ENCODE data around the gene CIZ1. TPM values are rescaled to one million over a fixed set of nuclear protein-coding genes. Genes with fewer than 3 reads are reported as not detected.
A peak's percentile ranks its signal among the peaks of the same experiment; 100 is the strongest.

CIZ1 gene
- total RNA-seq, 1 donor from 2014 or later: 33.4 TPM

DNA sequence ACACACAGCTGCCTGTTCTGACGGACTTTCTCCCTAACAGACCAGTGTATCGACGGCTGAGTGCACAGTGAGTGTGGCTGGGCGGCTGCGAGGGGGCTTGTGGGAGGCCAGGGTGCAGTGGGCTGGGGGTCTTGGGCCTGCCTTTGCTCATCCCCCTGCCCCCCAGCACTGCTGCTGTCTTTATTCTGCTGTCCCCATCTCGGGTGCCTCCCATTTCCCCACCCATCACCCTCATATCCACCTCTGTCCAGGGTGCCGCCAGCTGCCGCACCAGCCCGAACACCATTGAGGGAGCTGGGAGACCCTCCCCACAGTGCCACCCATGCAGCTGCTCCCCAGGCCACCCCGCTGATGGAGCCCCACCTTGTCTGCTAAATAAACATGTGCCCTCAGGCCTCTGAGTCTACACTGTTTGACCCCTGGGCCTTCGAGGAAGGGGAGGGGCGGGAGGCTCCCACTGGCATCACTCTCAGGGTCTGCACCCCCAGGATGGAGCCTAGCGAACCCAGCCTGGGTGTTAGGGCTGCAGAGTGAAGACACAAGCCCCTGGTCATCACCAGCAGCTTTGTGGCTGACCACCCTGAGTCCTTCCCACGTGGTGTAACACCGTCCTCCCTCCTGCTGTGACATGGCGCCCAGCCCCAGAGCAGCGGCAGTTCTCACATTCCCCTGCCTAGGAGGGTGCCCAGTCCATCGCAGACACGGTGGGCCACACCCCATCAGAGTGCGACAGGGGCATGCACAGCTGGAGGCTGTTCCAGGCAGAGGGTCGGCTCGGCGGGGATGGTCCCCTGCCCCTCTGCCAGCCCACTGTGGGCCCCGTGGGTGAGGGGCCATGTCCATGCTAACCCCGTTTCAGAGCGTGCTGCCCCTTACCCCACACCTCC is 38.1 kb downstream of the CIZ1 start:
- H3K4me3 Mint-ChIP-seq: no peak overlapping the region
- H3K4me1 Mint-ChIP-seq: peaks cover 12% of the 10 kb centered on the region

DNA sequence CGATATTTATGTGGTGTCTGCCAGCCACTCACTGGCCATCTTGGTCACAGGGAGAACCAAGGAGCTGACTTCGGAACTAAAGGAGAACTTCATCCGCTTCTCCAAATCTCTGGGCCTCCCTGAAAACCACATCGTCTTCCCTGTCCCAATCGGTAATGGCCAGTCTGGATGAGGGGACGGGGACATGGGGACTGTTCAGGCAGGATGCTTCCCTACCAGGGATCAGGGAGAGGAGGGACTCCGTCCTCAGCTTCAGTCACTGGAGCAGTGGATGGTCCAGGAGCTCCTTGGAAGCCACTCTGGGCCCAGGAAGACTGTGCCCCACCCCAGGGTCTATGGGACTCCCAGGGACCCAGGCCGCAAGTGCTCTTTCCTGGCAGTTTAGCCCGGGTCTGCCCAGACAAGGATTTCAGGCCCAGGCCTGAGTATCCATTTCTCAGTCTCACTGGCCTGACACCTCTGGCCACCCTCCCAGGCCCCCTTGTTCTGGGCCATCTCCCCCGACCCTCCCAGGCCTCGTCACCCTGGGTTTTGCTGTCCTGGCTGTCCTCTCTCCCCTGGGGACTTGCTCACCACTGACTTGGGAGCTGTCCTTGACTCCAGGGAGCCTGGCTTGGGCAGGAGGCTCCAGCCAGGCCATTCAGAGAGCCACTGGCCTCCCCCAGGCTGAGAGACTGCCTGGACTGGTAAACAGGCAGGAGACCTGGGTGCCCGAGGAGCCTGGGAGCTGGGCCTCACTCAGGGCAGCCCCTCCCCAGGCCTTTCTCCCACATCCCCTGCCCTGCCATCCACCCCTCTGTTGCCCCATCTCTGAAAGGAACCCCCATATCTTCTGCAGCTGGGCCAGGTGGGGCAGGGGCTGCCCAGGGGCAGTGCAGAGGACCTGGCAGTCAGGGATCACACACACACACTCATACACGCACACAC is 39.0 kb downstream of the CIZ1 start:
- Histone ChIP-seq H3K9ac (no peak overlapping the region), H3K79me2 (ENCODE audit: low read depth) (no peaks in the 10 kb centered on the region), H3K9me3 (ENCODE audit: low read depth) (no peaks in the 10 kb centered on the region), H3F3A (ENCODE audit: low read depth) (peaks cover 6% of the 10 kb centered on the region), H3K27me3 (no peaks in the 10 kb centered on the region), H2AFZ (replicated peaks) (no peak overlapping the region), H3K36me3 (no peaks in the 10 kb centered on the region), H3K4me2 (no peak overlapping the region), H4K20me1 (ENCODE audit: low read depth) (no peaks in the 10 kb centered on the region), H3K27ac (no peak overlapping the region), H3K4me3 (no peak overlapping the region), H3K4me1 (no peaks in the 10 kb centered on the region)
- H3K36me3 Mint-ChIP-seq: no peaks in the 10 kb centered on the region
- no peak overlapping the region for H3K4me3 Mint-ChIP-seq
- no peaks in the 10 kb centered on the region for H3K9me3 Mint-ChIP-seq
- peaks cover 9% of the 10 kb centered on the region for H3K27me3 Mint-ChIP-seq (ENCODE audit: insufficient read depth, low read depth)
- H3K27ac Mint-ChIP-seq: peak overlapping the region; percentile 15
- TF ChIP-seq CTCF (IDR thresholded peaks at IDR 0.05) (no peak), EZH2 (IDR thresholded peaks at IDR 0.05) (no peak), EZH2phosphoT487 (IDR thresholded peaks at IDR 0.05) (no peak)
- peaks cover 12% of the 10 kb centered on the region for H3K4me1 Mint-ChIP-seq
- no peak for DNase-seq (ENCODE audit: low spot score)

More for the DNA sequence above, 38.1 kb downstream of the CIZ1 start:
- Histone ChIP-seq H2AFZ (replicated peaks) (no peak overlapping the region), H3K79me2 (ENCODE audit: low read depth) (no peaks in the 10 kb centered on the region), H3K4me1 (no peaks in the 10 kb centered on the region), H3K27ac (no peak overlapping the region), H3K9me3 (ENCODE audit: low read depth) (no peaks in the 10 kb centered on the region), H3F3A (ENCODE audit: low read depth) (peaks cover 6% of the 10 kb centered on the region), H3K36me3 (no peaks in the 10 kb centered on the region), H3K9ac (no peak overlapping the region), H3K4me3 (no peak overlapping the region), H3K27me3 (no peaks in the 10 kb centered on the region), H3K4me2 (no peak overlapping the region), H4K20me1 (ENCODE audit: low read depth) (no peaks in the 10 kb centered on the region)
- no peak for TF ChIP-seq CTCF (IDR thresholded peaks at IDR 0.05)
- no peak for TF ChIP-seq EZH2phosphoT487 (IDR thresholded peaks at IDR 0.05)
- no peak for TF ChIP-seq EZH2 (IDR thresholded peaks at IDR 0.05)
- Mint-ChIP-seq H3K27me3 (ENCODE audit: insufficient read depth, low read depth) (peaks cover 9% of the 10 kb centered on the region), H3K27ac (no peak overlapping the region), H3K36me3 (no peaks in the 10 kb centered on the region), H3K9me3 (no peaks in the 10 kb centered on the region)
- DNase-seq (ENCODE audit: low spot score): no peak

DNA sequence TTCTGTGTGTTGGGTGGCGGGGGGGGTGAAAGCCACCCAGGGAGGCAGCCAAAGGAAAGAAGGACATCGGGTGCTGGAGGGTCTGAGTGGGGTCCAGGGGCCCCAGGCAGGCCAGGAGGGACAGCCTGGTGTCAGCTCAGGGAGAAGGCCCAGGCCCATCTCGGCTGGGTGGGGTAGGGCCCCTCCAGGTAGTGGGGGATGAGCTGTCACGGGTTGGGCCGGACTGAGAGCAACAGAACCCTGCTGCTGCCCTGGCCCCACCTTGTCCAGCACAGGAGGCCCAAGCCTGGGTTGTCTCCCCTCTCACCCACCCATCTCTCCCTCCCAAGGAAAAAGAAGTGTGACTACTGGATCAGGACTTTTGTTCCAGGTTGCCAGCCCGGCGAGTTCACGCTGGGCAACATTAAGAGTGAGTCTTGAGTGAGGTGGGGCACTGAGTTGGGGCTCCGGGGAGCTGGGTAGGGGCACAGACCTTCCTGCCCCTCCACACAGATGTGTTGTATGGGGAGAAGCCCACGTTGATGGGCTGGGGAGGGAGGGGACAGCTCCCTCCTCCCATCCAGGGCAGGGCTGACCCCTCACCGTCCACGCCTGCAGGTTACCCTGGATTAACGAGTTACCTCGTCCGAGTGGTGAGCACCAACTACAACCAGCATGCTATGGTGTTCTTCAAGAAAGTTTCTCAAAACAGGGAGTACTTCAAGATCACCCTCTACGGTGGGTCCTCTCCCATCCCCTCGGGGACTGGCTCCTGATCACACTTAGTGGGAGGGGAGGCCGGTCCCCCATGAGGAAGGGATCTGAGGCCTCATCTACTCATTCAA is 39.9 kb downstream of the CIZ1 start:
- Mint-ChIP-seq H3K4me3 (peak overlapping the region; percentile 41), H3K9me3 (no peaks in the 10 kb centered on the region), H3K4me1 (peaks cover 14% of the 10 kb centered on the region), H3K27me3 (ENCODE audit: insufficient read depth, low read depth) (peaks cover 9% of the 10 kb centered on the region), H3K27ac (peak overlapping the region; percentile 18), H3K36me3 (no peaks in the 10 kb centered on the region)
- DNase-seq (ENCODE audit: low spot score): no peak
- Histone ChIP-seq H3K79me2 (ENCODE audit: low read depth) (no peaks in the 10 kb centered on the region), H3K9me3 (ENCODE audit: low read depth) (no peaks in the 10 kb centered on the region), H4K20me1 (ENCODE audit: low read depth) (no peaks in the 10 kb centered on the region), H2AFZ (replicated peaks) (no peak overlapping the region), H3K4me2 (no peak overlapping the region), H3K9ac (no peak overlapping the region), H3K27ac (no peak overlapping the region), H3F3A (ENCODE audit: low read depth) (peaks cover 6% of the 10 kb centered on the region), H3K27me3 (no peaks in the 10 kb centered on the region), H3K4me3 (no peak overlapping the region), H3K36me3 (no peaks in the 10 kb centered on the region), H3K4me1 (no peaks in the 10 kb centered on the region)
- TF ChIP-seq EZH2phosphoT487 (IDR thresholded peaks at IDR 0.05): no peak
- no peak for TF ChIP-seq CTCF (IDR thresholded peaks at IDR 0.05)
- TF ChIP-seq EZH2 (IDR thresholded peaks at IDR 0.05): no peak

All from neural progenitor cell (in vitro differentiated cells).